Posterior cingulate gyrus (tissue), 11 donors: Measurements from ENCODE around the gene IP6K1.

Source experiments
- DNase-seq, 10 donors: peaks; one replicate each; pipeline versions ENCODE4 v3.0.0 to v3.0.0-alpha.2; 2020 to 2021; ENCODE audit warnings: mixed read lengths in 3 of 10
- intact Hi-C: fragments of 100-400 bp; cut with DNase I; formaldehyde crosslinking; loops from one replicate; pipeline ENCODE4 v1.15.1; 2023

IP6K1 gene

DNA sequence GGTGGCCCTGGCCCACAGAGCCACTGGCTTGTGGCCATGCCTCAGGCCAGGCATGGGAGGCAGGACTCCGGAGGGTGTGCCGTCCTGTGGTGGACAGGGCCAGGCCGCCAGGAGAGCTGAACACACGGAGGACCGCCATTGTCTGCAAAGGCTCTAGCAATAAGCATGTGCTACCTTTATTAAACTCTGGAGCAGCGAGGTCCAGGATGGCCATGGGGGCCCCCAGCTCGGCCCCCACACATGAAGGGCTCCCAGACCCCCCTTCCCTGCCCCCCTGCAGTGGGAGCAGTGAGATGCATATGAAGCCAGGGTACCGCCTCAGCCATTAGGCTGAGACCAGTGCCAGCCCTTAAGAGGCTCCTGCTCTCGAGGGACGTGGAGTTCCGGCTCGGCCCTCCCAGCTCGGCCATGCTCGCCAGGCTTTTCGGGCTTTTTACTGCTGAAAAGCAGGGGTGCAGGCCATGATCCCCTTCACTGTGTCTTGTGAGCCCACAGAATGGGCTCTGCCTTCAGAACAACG lies 69.6 kb downstream of the IP6K1 start:
- DNase-seq, result peak in 2 of 10 donors; percentile 35 to 72
- intact Hi-C loops, result no loop called here

DNA sequence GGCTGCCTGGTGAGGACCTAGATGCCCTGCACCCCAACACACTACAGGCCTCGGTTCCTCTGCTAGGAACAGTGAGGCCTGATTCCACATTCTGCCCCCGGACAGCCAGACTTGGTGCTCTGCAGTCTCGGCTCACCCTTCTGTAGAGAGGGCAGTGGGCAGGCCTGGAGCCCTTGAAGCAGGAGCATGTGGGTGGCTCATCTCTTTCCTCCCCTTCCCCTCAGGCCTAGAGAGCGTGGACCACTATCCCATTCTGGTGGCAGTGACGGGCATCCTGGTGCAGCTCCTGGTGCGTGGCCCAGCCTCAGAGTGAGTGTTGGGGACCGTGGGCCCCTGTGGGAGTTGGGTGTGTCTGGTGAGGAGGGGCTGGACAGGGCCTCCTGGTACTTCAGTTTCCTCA lies 70.2 kb downstream of the IP6K1 start:
- peak in 2 of 10 donors; percentile 25 to 67 for DNase-seq

DNA sequence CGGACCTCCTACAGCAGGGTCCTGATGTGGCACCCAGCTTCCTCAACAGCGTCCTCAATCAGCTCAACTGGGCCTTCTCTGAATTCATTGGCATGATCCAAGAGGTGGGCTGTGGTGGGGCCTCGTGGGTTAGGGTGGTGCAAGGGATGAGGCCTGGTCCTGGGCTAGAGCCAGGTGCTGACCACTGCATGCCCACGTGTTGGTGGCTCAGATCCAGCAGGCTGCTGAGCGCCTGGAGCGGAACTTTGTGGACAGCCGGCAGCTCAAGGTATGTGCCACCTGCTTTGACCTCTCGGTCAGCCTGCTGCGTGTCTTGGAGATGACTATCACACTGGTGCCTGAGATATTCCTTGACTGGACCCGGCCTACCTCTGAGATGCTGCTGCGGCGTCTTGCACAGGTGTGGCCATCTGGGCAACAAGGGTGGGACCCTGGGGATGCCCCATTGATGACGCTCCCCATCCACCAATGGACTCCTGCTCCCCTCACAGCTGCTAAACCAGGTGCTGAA lies 70.7 kb downstream of the IP6K1 start:
- DNase-seq, result peak in 3 of 10 donors; percentile 35 to 80 (median 54)
- intact Hi-C loops, result no loop called here

More for the DNA sequence above, 70.2 kb downstream of the IP6K1 start:
- intact Hi-C loops, result no loop called here

DNA sequence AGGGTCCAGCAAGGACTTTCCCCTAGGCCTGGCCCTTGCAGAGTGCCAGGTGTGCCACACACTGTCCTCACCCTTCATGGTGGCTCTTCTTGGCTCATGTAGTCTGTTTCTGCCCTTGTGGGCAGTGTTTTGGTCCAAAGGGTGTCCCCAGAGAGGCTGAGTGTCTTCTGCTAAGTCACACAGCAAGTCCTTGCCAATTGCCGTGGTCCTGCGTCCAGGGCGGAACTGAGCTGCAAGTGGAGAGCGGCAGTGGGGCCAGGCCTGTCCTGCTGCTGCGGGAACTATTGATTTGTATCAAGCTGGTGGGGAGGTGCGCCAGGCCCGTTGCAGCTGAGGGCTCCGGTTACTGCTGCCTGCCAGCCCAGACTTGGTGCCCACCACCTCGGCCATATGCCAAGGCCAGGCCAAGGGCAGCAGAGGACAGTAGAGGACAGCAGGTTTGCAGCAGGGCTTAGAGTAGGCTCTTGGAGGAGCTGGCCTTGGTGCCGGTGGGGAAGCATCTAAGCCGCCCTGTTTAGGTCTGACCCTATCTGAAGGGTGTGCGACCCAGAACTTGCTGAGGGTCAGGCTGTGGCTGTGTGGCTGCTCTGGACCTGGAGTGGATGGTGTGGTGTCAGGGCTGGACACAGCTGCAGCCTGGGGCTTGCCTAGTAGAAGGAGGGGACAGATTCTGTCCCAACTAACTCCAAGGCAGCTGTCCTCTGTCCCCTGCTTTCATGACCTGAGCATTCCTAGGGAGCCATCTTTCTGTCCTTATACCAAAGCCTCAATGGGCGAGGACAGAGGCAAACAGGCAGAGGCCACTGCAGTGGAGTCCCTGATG lies 71.4 kb downstream of the IP6K1 start:
- peak in 3 of 10 donors; percentile 44 to 76 (median 71) for DNase-seq

DNA sequence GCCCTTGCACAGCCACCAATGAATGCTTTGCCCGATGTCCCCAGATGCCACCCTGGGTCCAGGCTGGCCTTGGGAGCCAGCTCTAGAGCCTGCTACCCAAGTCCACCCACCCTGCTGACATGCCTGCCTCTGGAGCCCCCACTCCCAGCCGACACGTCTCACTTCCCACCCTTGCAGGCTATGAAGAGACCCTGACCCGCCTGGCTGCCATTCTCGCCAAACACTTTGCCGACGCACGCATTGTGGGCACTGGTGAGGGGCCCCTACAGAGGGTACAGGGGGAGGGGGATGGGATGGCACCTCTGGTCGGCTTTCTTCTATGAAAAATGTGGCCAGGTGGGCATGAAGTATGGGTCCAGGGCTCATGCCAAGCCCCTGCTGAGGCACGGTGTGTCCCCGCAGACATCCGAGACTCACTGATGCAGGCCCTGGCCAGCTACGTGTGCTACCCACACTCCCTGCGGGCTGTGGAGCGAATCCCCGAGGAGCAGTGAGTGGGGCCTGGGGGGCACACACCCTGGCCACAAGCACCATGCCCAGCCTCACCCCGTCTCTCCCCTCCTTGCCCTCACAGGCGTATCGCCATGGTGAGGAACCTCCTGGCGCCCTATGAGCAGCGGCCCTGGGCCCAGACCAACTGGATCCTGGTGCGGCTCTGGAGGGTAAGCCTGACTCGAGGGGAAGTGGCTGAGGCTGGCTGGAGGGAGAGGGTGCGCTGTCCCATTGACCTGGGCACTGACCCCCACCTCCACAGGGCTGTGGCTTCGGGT lies 72.8 kb downstream of the IP6K1 start:
- peak in 4 of 10 donors; percentile 2 to 70 (median 62) for DNase-seq
- intact Hi-C loops, result no loop called here

More for the DNA sequence above, 71.4 kb downstream of the IP6K1 start:
- intact Hi-C loops, result no loop called here

DNA sequence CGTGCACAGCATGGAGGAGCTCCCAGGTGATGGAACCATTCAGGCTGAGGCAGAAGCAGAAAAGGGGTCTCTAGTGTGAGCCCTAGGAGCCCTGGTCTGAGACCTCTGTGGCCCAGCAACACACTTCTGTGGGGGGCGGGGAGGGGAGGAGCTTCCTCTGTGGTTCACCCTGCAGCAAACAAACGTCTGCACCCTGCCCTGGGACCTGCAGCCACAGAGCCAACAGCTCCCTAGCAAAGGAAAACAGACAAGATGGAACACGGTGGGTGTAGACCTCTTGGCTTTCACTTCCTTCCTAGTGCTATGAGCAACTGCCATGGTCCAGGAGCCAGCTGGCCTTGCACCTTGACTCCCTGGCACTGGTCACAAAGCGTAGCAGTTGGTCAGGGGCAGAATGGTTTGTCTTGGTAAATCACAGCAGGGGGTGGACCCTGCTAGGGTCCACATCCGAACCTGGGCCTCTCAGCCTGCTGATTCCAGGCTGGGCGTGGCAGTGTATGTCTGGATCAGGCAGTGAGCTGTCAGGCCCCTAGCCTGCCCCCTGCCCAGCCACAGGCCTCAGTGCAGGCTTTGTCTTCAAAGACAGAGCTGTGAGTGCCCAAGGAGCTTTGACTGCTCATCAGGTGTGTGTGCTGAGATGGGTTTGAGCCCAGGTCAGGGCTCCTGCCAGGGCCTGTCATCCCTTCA lies 73.6 kb downstream of the IP6K1 start:
- intact Hi-C loops, result no loop called here
- peak in 3 of 10 donors; percentile 55 to 73 (median 57) for DNase-seq

DNA sequence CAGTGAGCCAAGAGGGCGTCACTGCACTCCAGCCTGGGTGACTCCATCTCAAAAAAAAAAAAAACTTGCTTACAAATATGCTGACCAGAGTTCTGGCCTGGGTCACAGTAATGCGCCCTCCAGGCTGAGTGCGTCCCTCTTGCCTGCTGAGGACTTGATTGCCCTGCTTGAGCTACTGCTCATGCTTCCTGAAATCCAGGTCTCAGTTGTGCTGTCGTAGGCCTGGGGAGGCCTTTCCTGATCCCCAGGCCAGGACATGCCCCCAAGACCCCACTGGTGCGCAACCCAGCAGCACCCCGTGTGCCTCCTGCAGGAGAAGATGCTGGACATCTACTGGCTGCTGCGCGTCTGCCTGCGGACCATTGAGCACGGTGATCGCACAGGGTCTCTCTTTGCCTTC lies 74.2 kb downstream of the IP6K1 start:
- intact Hi-C loops, result no loop called here
- peak in 3 of 10 donors; percentile 24 to 54 (median 34) for DNase-seq

DNA sequence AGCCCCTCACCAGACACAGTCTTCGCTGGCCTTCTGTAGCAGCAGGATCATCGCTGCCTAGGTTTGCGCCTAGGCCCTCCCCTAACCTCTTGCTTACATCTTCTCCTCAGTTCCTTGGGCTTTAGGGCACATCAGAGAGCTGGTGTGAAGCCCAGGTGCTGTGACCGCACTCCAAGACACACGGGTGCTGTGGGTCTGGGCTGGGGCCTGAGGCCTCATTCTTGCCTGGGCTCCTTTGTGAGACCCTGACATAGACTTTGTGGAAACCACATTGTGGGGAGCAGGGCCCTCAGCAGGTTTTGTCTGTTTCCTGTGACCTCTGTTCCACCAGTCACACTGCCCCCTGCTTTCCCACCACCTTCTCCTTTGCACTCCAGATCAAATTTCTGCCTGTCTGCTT lies 74.9 kb downstream of the IP6K1 start:
- peak in 4 of 10 donors; percentile 3 to 41 (median 25) for DNase-seq
- intact Hi-C loops, result no loop called here

DNA sequence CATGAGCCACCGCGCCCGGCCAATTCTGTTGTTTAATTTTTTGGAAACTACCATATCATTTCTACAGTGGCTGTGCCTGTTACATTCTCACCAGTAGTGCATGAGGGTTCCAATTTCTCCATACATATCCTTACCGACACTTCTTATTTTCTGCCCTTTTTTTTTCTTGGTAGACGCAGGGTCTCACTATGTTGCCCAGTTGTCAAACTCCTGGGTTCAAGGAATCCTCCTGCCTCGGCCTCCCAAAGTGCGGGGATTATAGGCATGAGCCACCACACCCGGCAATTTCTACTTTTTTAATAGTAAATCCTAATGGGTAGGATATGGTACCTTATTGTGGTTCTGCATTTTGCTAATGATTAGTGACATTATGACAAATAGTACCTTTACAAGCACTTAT lies 76.5 kb downstream of the IP6K1 start:
- intact Hi-C loops, result loop anchor here (10.0 kb wide), 1 partner anchor 195 kb away; the partner anchor contains the start of gene MST1R
- DNase-seq, result peak in 2 of 10 donors; percentile 10 to 18

DNA sequence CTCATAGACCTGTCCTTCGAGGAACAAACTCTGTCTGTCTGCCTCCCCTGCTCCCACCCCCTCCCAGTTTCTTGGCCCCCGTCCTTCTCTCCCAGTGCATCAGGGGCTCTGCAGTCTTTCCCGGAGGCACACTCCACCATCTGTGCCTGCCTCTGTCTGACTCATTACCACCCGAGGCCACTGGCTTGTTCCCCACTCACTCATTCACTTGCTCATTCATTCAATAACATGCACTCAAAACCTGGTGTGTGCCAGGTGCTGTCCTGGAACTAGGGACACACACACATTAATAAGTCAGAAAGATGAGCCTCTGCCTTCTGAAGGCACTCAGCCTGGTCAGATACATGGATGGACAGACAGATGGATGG lies 79.2 kb downstream of the IP6K1 start:
- DNase-seq, result peak in 2 of 10 donors; percentile 41 to 88
- intact Hi-C loops, result loop anchor here (10.0 kb wide), 1 partner anchor 198 kb away; the partner anchor contains the start of gene MST1R

DNA sequence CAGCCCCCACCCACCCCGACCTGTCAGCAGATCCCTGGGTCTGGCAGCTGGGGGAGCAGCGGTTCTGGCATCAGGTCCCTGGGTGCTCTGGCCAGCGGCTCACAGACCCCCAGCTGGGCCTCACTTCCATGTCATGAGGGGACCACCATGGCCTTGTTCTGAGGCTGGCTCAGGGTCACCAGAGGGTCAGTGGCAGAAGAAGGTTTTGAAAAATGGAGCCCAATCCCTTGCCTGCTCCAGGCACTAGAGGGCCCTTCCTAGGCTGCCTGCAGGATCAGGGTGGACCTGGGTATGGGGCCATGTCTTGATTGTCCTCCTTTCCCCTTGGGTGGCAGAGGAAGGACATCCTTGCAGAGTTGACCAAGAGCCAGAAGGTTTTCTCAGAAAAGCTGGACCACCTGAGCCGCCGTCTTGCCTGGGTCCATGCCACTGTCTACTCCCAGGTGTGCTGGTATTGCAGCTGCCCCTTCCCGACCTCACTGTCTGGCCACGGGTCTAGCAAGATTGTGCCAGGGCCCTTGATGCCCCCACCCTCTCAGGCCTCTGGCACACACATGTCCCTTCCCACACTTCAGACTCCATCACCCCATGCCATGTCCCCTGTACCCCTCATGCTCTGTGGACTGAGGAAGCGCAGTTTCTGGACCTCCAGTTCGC lies 79.8 kb downstream of the IP6K1 start:
- DNase-seq, result peak in 2 of 10 donors; percentile 4 to 63
- intact Hi-C loops, result loop anchor here (10.0 kb wide), 1 partner anchor 198 kb away; the partner anchor contains the start of gene MST1R

DNA sequence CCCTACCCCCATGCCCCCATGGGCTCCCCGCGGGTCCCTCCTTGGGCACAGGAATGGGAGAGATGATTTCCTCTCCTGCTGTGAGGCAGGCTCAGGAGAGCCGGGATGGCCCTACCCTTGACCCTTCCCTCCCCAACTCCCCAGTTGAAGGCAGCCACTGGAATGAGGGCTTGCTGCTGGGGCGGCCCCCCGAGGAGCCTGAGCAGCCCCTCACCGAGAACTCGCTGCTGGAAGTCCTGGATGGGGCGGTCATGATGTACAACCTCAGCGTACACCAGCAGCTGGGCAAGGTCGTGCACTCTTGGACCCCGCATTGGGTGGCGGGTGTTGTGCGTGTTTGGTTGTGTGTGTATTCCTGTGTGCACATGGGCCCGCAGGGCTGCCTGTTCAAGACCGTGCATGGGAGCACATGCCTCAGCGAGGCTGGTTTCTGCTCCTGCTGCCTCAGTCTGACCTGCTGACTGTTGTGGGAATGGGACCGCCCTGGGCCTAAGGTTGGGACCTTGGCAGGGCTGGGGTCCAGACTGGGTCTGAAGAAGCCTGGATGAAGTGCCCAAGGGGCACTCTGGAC lies 80.9 kb downstream of the IP6K1 start:
- DNase-seq, result peak in 1 of 10 donors; percentile 77
- intact Hi-C loops, result loop anchor here (10.0 kb wide), 1 partner anchor 199 kb away; the partner anchor contains the start of gene MST1R

DNA sequence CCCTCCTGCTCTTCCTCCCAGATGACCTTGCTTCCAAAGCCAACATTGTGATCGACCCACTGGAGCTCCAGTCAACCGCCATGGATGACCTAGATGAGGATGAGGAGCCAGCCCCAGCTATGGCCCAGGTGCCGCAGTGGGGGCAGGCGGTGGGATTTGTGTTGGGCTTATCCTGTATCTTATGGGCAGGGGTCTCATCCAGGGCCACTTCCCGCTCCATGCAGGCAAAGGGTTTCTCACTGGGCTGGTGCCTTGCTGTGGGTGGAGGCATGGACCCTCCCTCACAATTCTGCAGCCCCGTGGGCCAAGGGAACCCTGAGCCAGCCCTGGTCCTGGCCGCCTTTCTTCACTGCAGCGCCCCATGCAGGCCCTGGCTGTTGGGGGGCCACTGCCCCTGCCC lies 81.7 kb downstream of the IP6K1 start:
- intact Hi-C loops, result loop anchor here (10.0 kb wide), 1 partner anchor 200 kb away; the partner anchor contains the start of gene MST1R

DNA sequence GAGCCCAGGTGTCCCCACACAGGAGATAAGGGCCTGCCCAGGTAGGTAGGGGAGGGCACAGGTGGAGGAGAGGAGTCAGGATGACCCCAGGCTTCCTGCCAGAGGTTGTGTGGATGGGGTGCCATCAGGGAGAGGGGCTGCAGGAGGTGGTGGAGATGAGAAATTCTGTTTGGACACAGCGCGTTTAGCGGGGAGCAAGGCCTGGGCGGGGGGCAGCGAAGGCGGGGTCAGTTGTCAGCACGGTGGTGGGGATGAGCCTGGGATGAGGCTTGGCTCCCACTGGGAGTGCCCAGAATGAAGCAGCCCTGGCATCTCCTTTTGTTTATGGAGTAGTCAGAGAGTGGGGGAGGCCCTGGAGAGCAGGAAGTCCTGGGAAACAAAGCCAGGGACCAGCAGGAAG lies 82.4 kb downstream of the IP6K1 start:
- intact Hi-C loops, result loop anchor here (10.0 kb wide), 1 partner anchor 201 kb away; the partner anchor contains the start of gene MST1R

More for the DNA sequence above, 81.7 kb downstream of the IP6K1 start:
- DNase-seq, result peak in 1 of 10 donors; percentile 72

DNA sequence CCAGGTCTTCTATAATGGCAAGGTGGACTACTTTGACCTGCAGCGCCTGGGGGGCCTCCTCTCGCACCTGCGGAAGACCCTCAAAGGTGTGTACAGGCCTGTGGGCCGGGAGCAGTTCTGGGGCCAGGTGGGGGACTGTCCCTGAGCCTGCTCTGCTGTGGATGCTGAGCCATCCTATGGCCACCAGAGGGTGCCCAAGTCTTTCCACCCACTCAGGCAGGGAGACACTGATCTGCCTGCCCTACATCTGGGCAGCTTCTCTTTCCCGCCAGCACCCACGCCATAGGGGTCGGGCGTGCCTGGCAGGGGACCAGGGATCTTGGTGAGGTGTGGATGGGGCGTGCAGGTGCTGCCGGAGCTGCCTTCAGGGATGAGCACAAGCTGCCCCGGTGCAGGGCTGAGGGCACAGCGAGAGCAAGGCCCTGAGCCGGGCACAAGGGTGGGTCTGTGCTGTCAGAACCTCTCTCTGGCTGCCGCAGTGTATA lies 82.9 kb downstream of the IP6K1 start:
- peak in 9 of 10 donors; percentile 56 to 96 (median 70) for DNase-seq
- intact Hi-C loops, result loop anchor here (10.0 kb wide), 1 partner anchor 201 kb away; the partner anchor contains the start of gene MST1R

More for the DNA sequence above, 82.4 kb downstream of the IP6K1 start:
- no peak for DNase-seq

DNA sequence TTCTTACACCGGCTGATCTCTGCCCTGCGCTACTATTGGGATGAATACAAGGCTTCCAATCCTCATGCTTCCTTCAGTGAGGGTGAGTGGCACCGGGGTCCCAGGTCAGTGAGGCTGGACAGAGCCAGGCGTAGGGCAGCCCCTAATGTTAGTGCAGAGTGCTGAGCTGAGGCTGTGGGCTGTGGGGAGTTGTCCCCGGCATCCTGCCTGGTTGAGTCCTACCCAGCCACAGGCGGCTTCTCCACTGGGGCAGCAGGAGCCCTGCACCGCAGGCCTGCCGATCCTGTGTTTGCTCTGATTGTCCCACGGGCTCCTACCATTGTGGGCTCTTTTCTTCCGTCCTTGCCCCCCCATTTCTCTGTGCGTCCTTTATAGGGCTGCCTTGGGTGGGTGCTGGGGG lies 83.7 kb downstream of the IP6K1 start:
- no peak for DNase-seq
- intact Hi-C loops, result loop anchor here (10.0 kb wide), 1 partner anchor 202 kb away; the partner anchor contains the start of gene MST1R

DNA sequence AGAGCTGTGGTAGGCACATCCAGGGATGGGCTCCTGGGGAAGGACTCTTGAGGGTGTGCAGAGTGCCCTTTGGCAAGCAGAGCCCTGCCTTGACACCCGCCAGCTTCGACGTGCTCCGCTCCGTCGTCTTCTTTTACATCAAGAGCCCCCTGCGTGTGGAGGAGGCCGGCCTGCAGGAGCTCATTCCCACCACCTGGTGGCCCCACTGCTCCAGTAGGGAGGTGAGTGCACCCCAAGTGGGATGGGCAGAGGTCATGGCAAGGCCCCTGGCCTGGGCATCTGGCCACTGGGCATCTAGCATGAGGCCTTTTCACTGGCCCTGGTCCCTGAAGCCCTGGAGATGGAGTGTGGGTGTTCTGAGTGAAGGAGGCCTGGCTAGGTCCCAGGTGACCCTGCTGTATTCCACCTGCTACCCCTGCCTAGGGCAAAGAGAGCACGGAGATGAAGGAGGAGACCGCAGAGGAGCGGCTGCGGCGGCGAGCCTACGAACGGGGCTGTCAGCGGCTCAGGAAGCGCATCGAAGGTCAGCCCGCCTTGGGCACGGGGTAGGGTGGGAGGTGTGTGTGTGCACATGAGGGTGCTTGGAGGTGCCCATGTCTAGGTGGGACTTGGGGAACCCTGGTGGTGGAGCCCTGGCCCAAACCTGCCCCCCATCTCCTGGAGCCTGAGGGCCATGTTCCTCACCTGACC lies 84.8 kb downstream of the IP6K1 start:
- intact Hi-C loops, result loop anchor here (10.0 kb wide), 1 partner anchor 203 kb away; the partner anchor contains the start of gene MST1R
- no peak for DNase-seq
